NCI-H524 treated with DMSO at 0.1 percent for 48 hours (cell line): ENCODE results near the gene ST8SIA2.
A peak's percentile ranks its signal among the peaks of the same experiment; 100 is the strongest.

Experiments used
- DNase-seq: peaks from one replicate; lab custom pipeline; 2025; lab: John Stamatoyannopoulos, UW

ST8SIA2 gene

DNA sequence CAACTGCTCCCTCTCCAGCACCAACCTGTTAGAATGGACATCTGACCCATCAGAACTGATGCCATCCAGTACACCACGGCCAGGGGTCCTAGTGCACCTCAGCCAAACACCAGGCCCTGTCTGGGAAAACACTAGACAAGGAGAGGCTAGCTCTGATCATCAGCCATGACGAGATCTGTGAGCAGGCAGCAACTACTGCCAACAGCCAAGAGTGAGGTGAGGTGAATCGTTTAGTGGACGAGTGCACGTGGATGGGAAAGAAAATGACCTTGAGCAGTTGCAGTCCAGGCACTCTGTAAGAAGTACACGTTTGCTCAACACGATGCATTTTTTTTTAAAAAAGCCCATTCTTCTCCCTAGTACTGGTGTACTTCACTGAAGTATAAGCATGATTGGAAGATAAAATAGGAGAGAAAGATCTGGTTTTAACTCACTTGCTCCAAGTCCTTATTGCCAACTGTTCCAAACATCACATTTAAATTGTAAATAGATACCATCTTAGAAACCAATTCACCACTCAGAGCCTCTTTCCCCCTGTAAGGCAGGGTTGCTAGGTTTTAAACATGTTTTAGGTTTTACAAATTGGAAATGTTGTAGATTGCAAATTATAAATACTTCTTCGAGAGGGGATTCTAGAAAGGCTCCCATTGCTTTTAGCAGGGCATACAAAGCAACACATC lies 5.7 kb downstream of the ST8SIA2 start:
- DNase-seq = no peak

DNA sequence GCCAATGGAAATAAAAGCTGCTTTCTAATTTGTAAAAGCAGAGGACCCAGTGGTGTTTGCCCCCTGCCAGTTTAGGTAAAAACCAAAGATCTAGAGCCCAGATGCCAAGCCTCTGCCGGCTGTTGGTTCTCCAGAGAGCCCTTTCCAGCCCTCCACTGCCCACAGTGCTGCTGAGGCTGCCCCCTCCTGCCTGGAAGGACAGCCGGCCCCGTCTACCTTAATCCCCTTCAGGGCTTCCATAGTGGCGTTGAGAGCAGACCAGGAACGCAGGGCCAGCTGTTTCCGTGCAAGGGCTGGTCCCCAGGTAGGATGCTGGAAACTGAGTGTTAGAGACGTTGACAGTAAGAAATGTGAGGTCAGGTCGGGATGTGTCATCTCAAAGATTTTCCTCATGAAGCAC lies 6.9 kb downstream of the ST8SIA2 start:
- DNase-seq = peak; percentile 34

GRCh38 chr15:92400980-92401787 lies 7.5 kb downstream of the ST8SIA2 start:
- no peak for DNase-seq

DNA sequence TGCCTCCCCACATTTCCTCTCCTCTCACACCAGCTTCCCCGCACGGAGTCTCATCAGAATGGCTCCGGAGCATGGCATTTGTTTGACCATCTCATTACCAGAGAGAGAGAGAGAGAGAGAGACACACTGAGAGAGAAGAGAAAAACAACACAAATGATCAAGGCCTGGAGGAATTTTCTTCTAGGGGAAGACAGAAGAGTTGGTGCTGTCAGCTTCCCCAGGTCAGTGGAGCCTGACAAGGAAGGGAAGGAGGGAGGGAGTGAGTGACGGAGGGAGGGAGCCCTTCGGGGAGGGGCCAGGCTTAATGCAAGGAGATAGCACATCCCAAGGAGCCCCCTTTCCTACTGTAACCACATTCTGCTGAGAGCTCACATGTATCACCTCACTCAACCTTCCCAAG lies 9.1 kb downstream of the ST8SIA2 start:
- no peak for DNase-seq

DNA sequence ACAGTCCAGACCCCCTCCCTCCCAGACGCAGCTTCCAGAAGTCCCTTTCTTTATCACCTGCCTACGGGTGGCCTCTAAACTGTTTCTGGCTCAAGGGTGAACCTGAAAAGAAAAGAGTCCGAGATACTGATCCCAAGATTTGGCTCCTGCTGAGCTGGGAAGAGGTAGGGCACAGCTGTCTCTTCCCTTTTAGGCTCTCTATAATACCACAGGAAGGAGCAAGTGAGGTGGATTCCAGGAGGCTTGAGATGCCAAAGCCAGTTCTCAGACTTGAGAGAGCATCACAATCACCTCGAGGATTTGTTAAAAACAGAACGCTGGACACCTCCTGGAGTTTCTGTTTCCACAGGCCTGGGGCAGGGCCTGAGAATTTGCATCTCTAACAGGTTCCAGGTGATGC lies 12.3 kb downstream of the ST8SIA2 start:
- no peak for DNase-seq

DNA sequence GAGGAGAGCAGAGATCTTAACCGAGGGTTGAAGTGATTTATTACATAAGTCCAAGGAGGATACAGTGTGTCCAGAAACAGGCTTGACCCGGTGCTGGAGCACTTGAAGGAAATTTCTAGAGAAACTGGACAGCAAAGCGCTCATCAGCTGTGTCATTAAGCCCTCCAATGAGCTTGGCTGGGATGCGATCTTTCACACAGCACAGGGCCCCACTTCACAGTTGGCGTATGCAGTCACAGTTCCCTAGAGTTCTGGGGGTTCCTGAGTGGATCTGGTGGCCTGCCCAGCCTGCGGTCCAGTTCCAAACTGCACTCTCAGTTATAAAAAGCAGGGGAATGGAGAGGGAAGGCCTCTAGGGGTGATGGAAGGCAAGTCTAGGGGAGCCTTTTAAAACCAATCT lies 13.6 kb downstream of the ST8SIA2 start:
- no peak for DNase-seq

DNA sequence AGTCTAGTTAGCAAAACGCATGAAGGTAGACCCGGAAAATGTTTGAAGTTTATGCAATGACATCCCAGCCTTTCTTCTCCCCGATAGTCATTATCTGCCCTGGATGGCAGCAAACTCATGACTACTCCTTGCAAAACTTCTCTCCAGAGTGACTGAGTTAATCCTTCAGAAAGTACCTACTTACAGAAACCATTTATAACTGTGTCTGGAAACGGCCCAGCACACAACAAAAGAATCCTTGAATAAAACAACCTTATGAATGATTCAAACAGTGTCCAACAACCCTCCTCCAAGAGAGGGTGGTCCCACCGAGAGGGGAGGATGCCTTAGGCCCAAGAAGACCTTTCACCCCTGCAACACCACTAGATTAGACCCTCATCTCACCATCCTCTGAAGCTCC lies 14.2 kb downstream of the ST8SIA2 start:
- DNase-seq = no peak

DNA sequence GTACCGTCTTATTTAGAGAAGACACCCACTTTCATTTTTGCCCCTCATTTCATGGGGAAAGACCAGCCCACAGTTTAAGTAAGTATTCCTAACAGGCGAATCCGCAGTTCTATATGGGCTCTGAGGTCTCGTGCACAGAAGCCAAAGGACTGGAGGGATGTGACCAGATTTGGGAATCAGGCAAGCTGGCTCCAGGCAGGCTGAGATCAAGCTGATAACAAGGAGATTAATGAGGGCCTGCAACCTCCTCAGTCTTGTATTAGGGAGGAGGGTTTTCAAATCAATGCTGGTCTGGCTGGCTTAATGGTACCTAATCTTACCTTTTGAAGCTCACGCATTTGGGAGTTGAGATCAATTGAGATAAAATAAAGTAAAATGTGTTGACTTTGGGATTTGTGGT lies 15.3 kb downstream of the ST8SIA2 start:
- DNase-seq = no peak

DNA sequence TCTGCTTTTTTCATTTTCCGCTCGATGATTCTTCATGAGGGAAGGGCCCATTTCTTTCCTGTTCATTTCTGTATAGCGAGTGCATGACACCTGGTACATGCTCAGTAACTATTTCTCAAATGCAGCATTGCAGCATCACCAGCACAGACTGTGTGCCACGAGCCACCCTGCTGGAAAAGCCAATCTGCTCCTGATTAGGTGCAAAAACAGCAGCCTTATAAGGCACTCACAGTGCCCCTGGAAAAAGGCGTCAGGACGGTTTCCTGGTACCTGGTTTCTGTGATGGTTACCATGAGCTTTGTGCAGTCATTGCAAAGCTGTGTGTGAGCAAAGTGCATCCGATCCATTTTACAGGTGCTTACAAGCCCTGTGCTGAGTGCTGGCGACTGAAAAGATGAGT lies 15.8 kb downstream of the ST8SIA2 start:
- no peak for DNase-seq

DNA sequence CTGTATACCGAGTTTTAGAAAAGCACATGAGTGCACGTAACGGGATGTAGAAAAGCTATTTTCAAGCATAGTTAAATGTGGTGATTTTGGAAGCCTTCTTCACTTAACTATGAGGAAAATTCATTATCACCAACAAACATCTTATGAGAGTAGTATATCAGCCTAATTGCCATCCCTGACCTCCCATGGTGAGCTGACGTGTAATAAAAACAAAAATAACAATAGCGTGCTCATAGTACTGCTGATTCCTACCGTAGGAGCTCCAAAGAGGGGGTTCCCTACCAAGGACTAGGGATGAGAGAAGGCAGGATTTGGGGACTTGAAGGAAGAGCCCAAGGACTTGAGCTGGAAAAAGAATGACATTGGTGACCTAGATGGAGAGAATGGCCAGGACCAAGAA lies 16.9 kb downstream of the ST8SIA2 start:
- DNase-seq = no peak

DNA sequence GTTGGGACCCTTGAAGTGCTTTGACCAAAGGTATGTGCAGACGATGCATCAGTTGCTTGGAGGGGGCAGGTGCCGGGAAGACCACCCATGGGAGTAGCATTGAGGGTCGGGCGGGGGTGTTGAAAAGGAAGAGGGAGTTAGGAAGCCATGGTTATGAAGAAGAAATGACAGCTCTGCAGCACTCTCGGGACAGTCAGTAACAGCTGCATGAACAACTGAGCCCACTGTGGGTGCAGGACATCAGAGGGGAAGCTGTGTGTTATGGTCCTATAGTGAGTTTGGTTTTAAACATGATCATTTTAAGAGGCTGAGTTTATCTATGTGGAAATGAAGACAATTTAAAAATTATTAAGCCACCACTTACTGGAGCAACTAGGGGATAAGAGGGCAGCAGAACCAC lies 17.6 kb downstream of the ST8SIA2 start:
- DNase-seq = no peak

- DNase-seq = no peak
Measured at GRCh38 chr15:92413510-92413909, 19.8 kb downstream of the ST8SIA2 start.

DNA sequence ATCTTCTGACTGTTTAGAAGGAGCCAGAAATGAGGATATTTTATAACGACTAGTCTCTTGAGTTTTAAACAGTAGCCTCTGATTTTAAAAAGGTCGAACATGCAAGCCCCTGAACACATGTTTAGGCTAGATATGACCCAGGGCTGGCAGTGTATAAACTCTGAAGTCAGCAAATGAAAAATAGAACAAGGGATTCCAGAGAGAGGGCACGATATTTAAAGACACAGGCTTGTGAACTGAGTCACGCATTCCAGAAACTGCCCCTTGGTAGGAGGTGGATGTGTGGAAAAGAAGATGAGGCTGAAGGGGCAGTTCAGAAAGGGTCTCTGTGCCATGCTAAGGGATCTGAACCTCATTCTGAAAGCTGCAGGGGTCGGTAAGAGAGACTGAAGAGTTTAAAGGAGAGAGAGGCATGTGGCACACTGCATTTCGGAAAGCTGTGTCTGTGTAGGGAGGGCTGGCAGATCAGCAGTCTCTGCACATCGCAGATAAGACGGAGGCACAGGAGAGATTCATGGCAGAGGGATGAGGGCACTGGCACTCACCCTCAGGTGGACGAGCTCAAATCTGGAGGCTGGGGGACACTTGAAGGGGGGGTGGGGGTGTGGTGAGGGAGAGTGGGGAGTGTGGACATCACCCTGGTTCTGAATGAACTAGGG lies 22.1 kb downstream of the ST8SIA2 start:
- DNase-seq = no peak

DNA sequence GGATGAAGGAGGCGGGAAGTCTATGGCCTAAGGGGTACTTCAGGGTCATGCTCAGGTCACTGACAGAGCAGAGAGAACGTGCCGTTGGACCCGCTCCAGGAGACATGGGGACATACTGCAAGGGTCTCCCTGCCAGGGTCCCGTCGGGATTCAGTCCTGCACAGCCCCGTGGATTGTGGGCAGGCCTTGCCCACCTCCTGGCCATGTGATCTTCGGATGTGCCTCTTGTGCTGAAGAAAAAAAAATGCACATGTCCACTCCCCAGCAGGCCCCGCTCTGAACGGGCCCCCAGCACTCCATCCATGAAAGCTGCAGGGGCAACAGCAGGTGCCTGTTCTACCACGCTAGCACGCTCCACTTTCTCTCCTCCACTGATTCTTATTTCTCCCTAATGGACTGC lies 22.9 kb downstream of the ST8SIA2 start:
- DNase-seq = no peak

GRCh38 chr15:92417716-92418115 lies 24.0 kb downstream of the ST8SIA2 start:
- no peak for DNase-seq

- no peak for DNase-seq
Measured at GRCh38 chr15:92418864-92419263, 25.2 kb downstream of the ST8SIA2 start.

- DNase-seq = no peak
Measured at GRCh38 chr15:92421976-92422375, 28.3 kb downstream of the ST8SIA2 start.

GRCh38 chr15:92425578-92426225 lies 32.0 kb downstream of the ST8SIA2 start:
- no peak for DNase-seq

GRCh38 chr15:92429378-92430068 lies 35.8 kb downstream of the ST8SIA2 start:
- peak; percentile 79 for DNase-seq

DNA sequence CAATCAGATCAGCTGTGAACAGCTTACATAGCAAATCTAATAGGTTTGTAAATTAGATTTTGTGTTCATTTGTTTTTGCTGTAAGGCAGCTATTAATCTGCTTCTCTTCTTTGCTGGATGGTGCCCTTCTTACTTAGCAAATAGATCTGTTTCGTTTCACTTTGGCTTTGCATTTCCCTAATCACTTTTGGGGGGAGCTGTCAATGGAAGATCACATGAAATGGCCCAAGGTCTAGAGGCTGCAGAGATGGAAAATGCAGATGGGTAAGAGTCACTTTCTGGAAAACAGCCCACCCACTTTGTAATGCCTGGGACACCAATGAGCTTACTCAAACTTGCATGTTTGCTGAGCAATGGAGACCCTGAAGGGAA lies 36.4 kb downstream of the ST8SIA2 start:
- no peak for DNase-seq

- DNase-seq = no peak
Measured at GRCh38 chr15:92435145-92435544, 41.5 kb downstream of the ST8SIA2 start.

DNA sequence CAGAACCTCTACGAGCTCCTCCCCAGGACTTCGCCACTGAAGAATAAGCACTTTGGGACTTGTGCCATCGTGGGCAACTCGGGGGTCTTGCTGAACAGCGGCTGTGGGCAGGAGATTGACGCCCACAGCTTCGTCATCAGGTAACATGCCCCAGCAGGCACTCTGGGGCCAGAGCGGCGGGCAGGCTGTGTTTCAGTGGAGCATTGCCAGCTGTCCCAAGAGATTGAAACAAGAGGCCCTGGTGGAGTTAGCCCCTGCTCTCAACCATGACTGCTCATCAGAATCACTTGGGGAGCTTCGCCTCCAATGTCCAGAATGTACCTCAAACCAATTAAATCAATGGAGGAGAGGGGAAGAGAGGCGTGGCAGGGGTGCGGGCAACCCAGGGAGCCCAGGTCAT lies 44.8 kb downstream of the ST8SIA2 start:
- no peak for DNase-seq
